HCT116 (cell line): Measurements from ENCODE around the gene CIAO2A. TPM values are rescaled to one million over a fixed set of nuclear protein-coding genes. Genes with fewer than 3 reads are reported as not detected.

Source experiments
- ATAC-seq: fragments of 200-7000 bp; cut with Tn5 transposase; 2 replicates; pipeline ENCODE4 v1.9.1; 2020; ENCODE audit warnings: mild to moderate bottlenecking, moderate library complexity
- BruUV-seq: library from RNA; stranded (reverse); fragments of 400-500 nt; replicated peaks from 2 replicates; lab custom pipeline; 2021; lab: Mats Ljungman, UMichigan
- CTCF ChIA-PET: fragments of 300-600 bp; sonication (Branson Sonifier 250); formaldehyde crosslinking; loops from one replicate; lab custom pipeline; 2021; ENCODE audit warnings: antibody characterized with exemption; lab: Charles Lee
- POLR2A ChIA-PET: fragments of 300-600, 350-600 bp; sonication (Branson Sonifier 250); formaldehyde crosslinking; loops from one replicate; lab custom pipeline; 2021; ENCODE audit warnings: antibody characterized with exemption; lab: Charles Lee
- RAD21 ChIA-PET, 2 experiments: fragments of 300-600 bp; sonication (Branson Sonifier 250); formaldehyde crosslinking; loops; one replicate each; lab custom pipeline; 2023; ENCODE audit warnings: low total read pairs in 2 of 2; ENCODE audit not compliant: uncharacterized antibody in 2 of 2, unreplicated experiment in 2 of 2, low non-redundant PET in 1 of 2; lab: Charles Lee
- DNase-seq: peaks from one replicate; pipeline ENCODE4 v3.0.0-alpha.2; 2010; ENCODE audit warnings: low read depth, low spot score
- H2AFZ ChIP-seq: fragments of 200-600 bp; shearing (Covaris generic), sonication (generic); 2 replicates; pipeline ENCODE4 v1.6.1; 2017; ENCODE audit warnings: low read depth, mixed run types, mixed read lengths, antibody characterized with exemption, low read length; ENCODE audit not compliant: poor library complexity, severe bottlenecking
- H3K27ac ChIP-seq: 2 replicates; pipeline ENCODE4 v1.5.1; 2012; ENCODE audit warnings: low read depth, low read length
- H3K27me3 ChIP-seq: fragments of 200-600 bp; sonication (generic); 2 replicates; pipeline ENCODE4 v1.6.1; 2016; ENCODE audit warnings: mixed run types, low read length, mixed read lengths; ENCODE audit not compliant: insufficient read depth
- H3K36me3 ChIP-seq, 2 experiments: fragments of 200-500 bp in 1 of 2; fragments of 200-600 bp in 1 of 2; sonication (Bioruptor generic) in 1 of 2; sonication (generic) in 1 of 2; 2 replicates each; pipeline versions ENCODE4 v1.5.1 to v1.6.1; 2014 to 2016; ENCODE audit warnings: low read length in 2 of 2, inconsistent platforms in 1 of 2, mixed read lengths in 1 of 2, mixed run types in 1 of 2; ENCODE audit not compliant: insufficient read depth in 2 of 2, control insufficient read depth in 1 of 2
- H3K4me1 ChIP-seq, 2 experiments: fragments of 200-600 bp in 1 of 2; sonication (generic) in 1 of 2; 2 replicates each; pipeline versions ENCODE4 v1.5.1 to v1.6.1; 2012 to 2017; ENCODE audit warnings: low read length in 2 of 2, inconsistent platforms in 1 of 2, mild to moderate bottlenecking in 1 of 2, mixed read lengths in 1 of 2, mixed run types in 1 of 2, moderate library complexity in 1 of 2; ENCODE audit not compliant: insufficient read depth in 2 of 2, control insufficient read depth in 1 of 2
- H3K4me2 ChIP-seq: fragments of 200-600 bp; sonication (generic); 2 replicates; pipeline ENCODE4 v1.6.1; 2017; ENCODE audit warnings: mixed run types, low read length, mixed read lengths
- H3K4me3 ChIP-seq, 2 experiments: fragments of 200-600 bp in 1 of 2; sonication (generic) in 1 of 2; replicated peaks in 1 of 2; 2 replicates each; pipeline ENCODE4 v1.5.1; 2011 to 2016; ENCODE audit warnings: low read length in 2 of 2, control low read depth in 1 of 2, low read depth in 1 of 2, mild to moderate bottlenecking in 1 of 2, mixed read lengths in 1 of 2, mixed run types in 1 of 2
- H3K79me2 ChIP-seq: fragments of 200-600 bp; sonication (generic); 2 replicates; pipeline ENCODE4 v1.6.1; 2017; ENCODE audit warnings: mild to moderate bottlenecking, mixed run types, low read length, moderate library complexity, mixed read lengths; ENCODE audit not compliant: insufficient read depth
- H3K9ac ChIP-seq: fragments of 200-600 bp; sonication (generic); 2 replicates; pipeline ENCODE4 v1.6.1; 2016; ENCODE audit warnings: low read length, mixed read lengths
- H3K9me2 ChIP-seq: fragments of 200-600 bp; sonication (generic), shearing (Covaris generic); 2 replicates; pipeline ENCODE4 v1.6.1; 2017; ENCODE audit warnings: mixed run types, mild to moderate bottlenecking, moderate library complexity; ENCODE audit not compliant: insufficient read depth
- H3K9me3 ChIP-seq, 2 experiments: fragments of 200-500 bp in 1 of 2; fragments of 200-600 bp in 1 of 2; sonication (Bioruptor generic) in 1 of 2; sonication (generic) in 1 of 2; 2 replicates each; pipeline ENCODE4 v1.6.1; 2014 to 2017; ENCODE audit warnings: low read length in 2 of 2, mixed read lengths in 2 of 2, inconsistent platforms in 1 of 2, low read depth in 1 of 2, mild to moderate bottlenecking in 1 of 2, mixed run types in 1 of 2, moderate library complexity in 1 of 2; ENCODE audit not compliant: control insufficient read depth in 1 of 2, insufficient read depth in 1 of 2
- H4K20me1 ChIP-seq: fragments of 200-600 bp; sonication (generic), shearing (Covaris generic); 2 replicates; pipeline ENCODE4 v1.6.1; 2017; ENCODE audit warnings: mixed run types, mild to moderate bottlenecking, moderate library complexity; ENCODE audit not compliant: insufficient read depth
- CTCF ChIP-seq, 3 experiments: fragments of 200-600 bp in 1 of 3; sonication (generic) in 1 of 3; IDR thresholded peaks in 2 of 3; conservative IDR thresholded peaks in 1 of 3; 2 replicates each; pipeline ENCODE4 v1.5.1; 2012 to 2017; ENCODE audit warnings: low read depth in 2 of 3, low read length in 2 of 3, antibody characterized with exemption in 1 of 3, borderline replicate concordance in 1 of 3, control low read depth in 1 of 3, mild to moderate bottlenecking in 1 of 3, mixed read lengths in 1 of 3, mixed run types in 1 of 3, moderate library complexity in 1 of 3; ENCODE audit not compliant: insufficient read depth in 1 of 3
- REST ChIP-seq: IDR thresholded peaks from 2 replicates; pipeline ENCODE4 v1.6.1; 2012; ENCODE audit warnings: low read depth
- intact Hi-C: fragments of 100-400 bp; cut with micrococcal nuclease; formaldehyde crosslinking; loops from 2 replicates; pipeline ENCODE4 v1.10.0; 2022
- total RNA-seq: library from RNA; stranded (reverse); gene quantifications from one replicate; pipeline ENCODE4 v1.2.1, GENCODE V29; 2021; ENCODE audit not compliant: unreplicated experiment

The CIAO2A gene
- total RNA-seq, 1 experiment from 2014 or later, result 69.3 TPM

DNA sequence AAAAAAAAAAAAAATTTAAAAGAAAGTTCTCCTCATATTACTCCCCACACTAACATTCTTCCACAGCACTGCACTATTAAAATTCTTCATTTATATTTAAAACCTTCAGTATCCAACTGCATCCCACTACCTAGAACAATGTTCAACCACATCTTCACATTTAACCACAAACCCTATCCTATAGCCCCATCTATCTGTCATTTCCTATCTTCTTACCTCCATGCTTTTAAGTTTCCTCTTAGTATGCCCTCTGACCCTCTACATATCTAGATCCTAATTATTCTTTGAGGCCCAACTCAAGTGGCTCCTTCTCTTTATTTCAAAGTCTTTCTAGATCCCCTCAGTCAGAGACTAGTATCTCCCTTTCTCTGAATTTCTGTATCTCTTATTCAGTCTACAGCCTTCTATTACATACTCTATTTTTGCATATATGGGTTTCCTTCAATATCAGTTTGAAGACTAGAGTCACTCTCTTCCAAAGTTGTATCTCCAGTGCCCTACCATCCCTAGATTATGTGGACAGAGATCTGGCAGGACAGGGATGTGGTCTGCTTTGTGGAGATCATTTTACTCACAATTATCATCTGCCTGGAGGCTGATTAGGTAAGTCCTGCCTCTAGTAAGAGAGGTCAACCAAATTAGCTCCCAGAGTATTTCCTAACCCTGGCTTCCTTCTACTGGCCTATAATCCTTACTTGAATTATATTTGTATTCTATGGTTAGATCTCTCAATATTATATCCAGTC, 1.4 kb downstream of the CIAO2A start:
- ATAC-seq (no peak), DNase-seq (no peak)
- CTCF ChIA-PET, result interaction anchor here (0.7 to 1.8 kb wide), 3 partner anchors 61 to 626 kb away, joined by 3 to 11 read pairs (median 3); no protein-coding TSS in a partner anchor
- H3K36me3 ChIP-seq, result peaks cover 8 to 16% of the 10 kb centered on the region in 2 experiments
- no peak overlapping the region for H2AFZ ChIP-seq
- TF ChIP-seq CTCF (IDR thresholded peaks at IDR 0.05 in 2 of 3, conservative IDR thresholded peaks at IDR 0.05 in 1 of 3; ENCODE audit: borderline replicate concordance in 1 of 3, insufficient read depth in 1 of 3, low read depth in 2 of 3, low read length in 2 of 3) (peak in 2 of 3 experiments; percentile 23 to 38; a peak in 3 of 6 replicates), REST (no peak)
- 0 out of 2 replicates have a peak, but pooled peaks cover 4% of the 10 kb centered on the region for H4K20me1 ChIP-seq
- H3K9ac ChIP-seq, result peak overlapping the region; percentile 86
- H3K27ac ChIP-seq, result peak overlapping the region; percentile 65; the same call in 1 of the 2 replicates
- no peaks in the 10 kb centered on the region for H3K9me2 ChIP-seq
- peak overlapping the region; percentile 85 to 96 for H3K4me3 ChIP-seq
- no peaks in the 10 kb centered on the region for H3K9me3 ChIP-seq
- peaks cover 22 to 33% of the 10 kb centered on the region in 2 experiments for H3K4me1 ChIP-seq
- peaks cover 76% of the 10 kb centered on the region for H3K79me2 ChIP-seq
- intact Hi-C loops, result no loop called here
- no TSS peak for BruUV-seq
- no peaks in the 10 kb centered on the region for H3K27me3 ChIP-seq
- peak overlapping the region; percentile 76 for H3K4me2 ChIP-seq
- RAD21 ChIA-PET, result no interaction called here
- POLR2A ChIA-PET, result no interaction called here
